Activated CD4-positive, alpha-beta T cell treated with anti-CD3 and anti-CD28 coated beads, Interleukin-2, amount 50 U/mL, for 4 hours (primary cell): ENCODE data around the gene ISM1.

Experiments used
- DNase-seq, 2 experiments: peaks; one replicate each; pipeline ENCODE4 v3.0.0-alpha.2; 2020

ISM1 gene

DNA sequence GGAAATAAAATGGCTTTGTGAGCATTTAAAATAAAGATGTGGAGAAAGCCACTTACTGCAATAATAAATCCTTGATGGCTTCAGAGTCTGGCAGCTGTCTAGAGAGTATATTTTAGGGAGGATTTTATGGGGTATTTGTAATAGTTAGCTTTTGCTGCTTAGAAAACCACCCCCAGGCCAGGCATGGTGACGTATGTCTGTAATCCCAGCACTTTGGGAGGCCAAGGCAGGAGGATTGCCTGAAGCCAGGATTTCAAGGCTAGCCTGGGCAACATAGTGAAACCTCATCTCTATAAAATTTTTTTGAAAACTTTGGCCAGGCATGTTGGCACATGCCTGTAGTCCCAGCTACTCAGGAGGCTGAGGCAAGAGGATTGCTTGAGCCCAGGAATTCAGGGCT lies 63.8 kb downstream of the ISM1 start:
- no peak for DNase-seq

DNA sequence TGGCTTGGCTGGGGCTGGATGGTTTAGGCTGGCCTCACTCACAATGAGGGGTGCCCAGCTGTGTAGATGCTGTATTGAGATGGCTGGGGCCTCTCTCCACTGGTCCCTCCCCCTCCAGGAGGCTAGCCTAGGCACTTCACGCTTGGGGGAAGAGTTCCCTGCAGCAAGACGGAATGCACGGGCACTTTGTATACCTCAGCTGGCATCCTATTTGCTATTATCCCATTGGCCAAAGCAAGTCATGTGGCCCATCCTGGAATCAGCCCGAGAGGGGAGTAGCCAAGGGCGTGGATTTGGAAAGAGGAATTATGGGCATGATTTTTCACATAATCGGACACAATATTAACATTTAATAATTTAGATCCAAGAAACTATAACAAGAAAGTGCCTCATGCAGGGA lies 64.3 kb downstream of the ISM1 start:
- no peak for DNase-seq

GRCh38 chr20:13286052-13286451 lies 65.0 kb downstream of the ISM1 start:
- DNase-seq, result no peak

GRCh38 chr20:13286607-13287006 lies 65.5 kb downstream of the ISM1 start:
- DNase-seq, result no peak

GRCh38 chr20:13288357-13288756 lies 67.3 kb downstream of the ISM1 start:
- DNase-seq, result no peak

DNA sequence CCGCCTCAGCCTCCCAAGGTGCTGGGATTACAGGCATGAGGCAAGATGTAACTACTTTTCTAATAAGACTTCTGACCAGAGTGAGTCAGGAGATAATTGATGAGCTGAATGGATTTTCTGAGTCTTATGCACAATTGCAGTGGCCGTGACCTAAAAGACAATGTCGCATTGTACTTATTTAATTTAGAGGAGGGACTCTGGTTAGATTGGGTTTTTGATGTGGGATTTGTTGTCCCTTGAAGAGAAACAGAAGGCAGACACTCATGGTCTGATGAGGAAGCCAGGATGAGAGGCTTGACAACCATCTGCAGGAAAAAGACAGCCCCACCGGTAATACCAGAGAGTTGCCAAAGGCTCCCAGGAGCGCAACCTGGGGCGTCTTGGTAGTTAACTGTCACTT lies 68.0 kb downstream of the ISM1 start:
- DNase-seq, result no peak

DNA sequence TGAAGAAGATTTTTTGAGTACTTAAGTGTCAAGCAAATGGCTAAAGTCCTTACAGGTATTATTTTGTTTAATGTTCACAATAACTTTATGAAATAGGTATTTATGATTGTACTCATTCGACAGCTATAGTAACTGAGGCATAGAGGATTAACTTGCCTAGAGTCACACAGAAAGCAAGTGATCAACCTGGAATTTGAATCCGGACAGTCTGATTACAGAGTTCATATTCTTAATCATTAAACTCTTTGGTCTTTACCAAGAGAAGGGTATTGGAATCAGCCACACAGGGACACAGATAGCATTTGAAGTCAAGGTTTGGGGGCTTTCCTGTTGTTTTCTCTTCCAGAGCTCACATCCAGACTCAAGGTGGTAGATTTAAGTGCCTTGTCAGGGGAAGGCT lies 69.7 kb downstream of the ISM1 start:
- no peak for DNase-seq

DNA sequence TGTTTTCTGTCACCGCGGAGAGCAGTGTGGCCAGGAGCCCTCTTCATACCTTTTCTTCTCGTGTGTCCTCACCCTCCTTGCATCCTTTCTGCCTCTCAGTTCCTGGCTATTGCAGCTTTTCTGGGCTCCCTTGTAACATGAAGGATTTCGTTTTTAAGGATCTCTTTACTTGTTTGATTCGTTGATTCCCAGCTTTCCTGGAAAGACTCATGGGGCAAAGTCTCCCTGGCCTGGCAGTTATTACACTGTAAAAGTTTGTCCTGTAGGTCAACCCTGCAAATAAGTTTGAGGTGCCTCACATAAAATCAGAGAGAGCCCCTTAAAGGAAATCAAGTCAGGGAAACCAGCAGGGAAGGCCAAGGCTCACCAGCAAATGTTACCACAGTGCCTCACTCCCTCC lies 70.1 kb downstream of the ISM1 start:
- no peak for DNase-seq

DNA sequence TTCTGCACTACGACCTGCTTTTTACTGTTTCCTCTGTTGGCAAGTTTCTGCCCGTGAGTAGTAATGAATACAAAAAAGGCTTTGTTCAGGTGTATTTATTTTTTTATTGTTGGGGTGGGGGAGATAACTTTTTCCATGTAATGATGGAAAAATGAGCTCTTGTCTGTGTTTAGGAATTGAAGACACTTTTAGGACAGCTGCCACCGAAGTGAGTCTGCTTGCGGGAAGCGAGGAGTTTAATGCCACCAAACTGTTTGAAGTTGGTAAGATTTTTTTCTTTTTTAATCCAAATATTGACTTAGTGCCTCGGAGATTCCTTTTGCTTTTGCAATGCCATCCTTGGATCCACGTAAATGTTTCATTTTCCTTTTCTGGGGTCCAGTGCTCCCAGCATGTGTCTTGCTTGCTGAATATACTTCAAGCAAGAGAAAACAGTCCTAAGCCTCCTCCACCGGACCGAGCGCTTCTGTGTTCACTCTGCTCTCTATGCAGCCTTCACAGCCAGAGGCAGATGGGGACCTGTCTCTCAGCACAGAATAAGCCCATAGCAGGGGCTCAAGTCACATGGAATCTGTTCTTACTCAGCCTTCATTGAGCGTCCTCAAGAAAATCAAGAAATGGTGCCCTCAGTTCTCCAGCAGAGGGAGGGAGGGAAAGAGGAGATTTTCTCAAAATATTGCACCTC lies 71.3 kb downstream of the ISM1 start:
- no peak for DNase-seq

DNA sequence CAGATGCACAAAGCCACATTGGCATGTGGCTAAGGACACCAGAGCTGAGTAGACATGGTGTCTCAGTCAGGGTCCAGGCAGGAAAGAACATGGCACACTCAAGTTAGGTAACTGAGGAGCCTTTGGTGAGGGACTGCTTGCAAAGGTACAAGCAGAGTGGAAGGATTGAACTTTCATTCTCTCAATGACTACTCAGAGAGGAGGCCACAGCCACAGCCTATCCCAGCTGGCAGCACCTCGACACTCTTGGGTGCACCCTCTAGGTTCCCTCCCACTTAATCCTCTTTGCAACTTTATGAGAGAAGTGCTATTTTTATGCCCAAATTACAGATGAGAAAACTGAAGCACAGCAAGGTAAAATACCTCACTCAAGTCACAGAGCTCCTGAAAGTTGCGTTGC lies 73.4 kb downstream of the ISM1 start:
- no peak for DNase-seq

- DNase-seq, result no peak
These were observed 74.6 kb downstream of the ISM1 start for GRCh38 chr20:13295637-13296036.

GRCh38 chr20:13296070-13296469 lies 75.0 kb downstream of the ISM1 start:
- DNase-seq, result no peak

- DNase-seq, result no peak
These were observed 76.2 kb downstream of the ISM1 start for GRCh38 chr20:13297147-13297899.

GRCh38 chr20:13298692-13299373 lies 77.8 kb downstream of the ISM1 start:
- DNase-seq, result no peak

GRCh38 chr20:13299401-13299800 lies 78.3 kb downstream of the ISM1 start:
- DNase-seq, result no peak

DNA sequence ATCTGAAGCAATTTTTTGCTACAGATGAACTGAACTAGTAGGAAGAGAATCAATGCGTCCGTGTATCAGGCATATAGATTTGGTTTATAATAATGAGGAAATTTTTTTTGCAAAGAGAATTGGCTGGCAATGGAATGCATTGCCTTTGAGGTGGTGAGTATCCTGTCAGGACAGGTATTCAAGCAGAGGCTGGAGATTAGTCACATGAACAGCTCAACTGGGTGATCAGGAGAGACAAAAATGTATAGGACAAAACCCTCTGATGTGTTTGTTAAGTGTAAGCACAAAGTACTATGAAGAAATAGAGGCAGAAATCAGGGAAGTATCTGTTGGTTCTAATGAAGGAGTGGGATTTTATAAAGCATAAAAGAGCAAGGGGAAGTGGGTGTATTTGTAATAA lies 80.5 kb downstream of the ISM1 start:
- DNase-seq, result no peak

- DNase-seq, result peak; percentile 35 to 36
These were observed 81.8 kb downstream of the ISM1 start for GRCh38 chr20:13302647-13303450.

DNA sequence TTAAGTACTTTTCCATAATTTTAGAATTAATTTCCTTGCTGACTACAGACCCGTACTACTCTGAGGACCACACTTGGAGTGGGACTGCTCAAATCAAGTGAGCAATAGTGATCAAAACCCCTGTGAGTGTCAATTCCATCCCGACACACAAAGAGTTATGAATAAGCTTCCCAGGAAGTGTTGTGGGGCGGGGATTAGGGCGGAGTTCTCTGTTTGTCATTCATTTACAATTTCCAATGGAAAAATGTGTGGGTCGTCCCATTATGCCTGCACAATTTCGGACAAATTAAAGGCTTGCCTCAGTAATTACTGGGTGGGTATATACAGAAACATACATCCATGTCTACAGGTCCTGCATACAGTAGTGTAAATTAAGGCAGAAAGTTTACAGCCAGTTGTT lies 84.2 kb downstream of the ISM1 start:
- no peak for DNase-seq

- no peak for DNase-seq
These were observed 86.6 kb downstream of the ISM1 start for GRCh38 chr20:13307562-13308163.

DNA sequence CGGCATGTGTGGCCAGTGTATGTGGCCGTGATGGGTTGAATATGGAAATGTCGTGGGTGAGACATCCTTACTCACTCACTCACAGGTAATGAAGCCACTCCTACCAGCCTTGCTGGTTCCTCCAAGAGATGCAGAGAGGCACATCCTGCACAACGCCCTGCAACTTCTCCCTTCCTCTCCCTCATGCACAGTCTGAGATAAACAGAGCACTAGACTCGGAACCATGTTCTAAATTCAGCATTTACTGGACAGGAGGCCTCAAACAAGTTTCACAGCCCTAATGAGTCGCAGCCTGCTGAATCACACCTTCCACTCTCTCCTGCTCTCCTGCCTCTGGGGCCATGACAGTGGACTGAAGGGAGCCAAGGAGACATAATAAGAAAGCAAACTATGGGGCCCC lies 91.2 kb downstream of the ISM1 start:
- no peak for DNase-seq

DNA sequence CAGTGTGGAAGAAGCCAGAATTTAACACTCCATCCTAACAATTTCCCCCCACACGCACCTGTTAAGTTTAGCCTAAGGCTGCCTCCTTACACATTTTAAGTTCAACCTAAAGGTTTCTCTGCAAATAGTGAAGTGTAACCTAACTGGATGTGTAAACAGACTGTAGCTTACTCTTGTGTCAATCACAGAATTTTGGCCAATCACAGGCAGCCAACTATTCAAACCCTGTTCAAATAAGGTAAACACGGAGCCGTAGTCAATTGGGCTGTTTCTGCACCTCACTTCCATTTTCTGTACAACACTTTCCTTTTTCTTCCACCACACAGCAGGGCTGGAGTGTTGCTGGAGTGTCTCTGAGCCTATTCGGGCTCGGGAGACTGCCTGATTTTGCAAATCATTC lies 92.1 kb downstream of the ISM1 start:
- no peak for DNase-seq

GRCh38 chr20:13317439-13317838 lies 96.4 kb downstream of the ISM1 start:
- no peak for DNase-seq
